MCF 10A (cell line): ENCODE data around the gene LTO1. TPM values are rescaled to one million over a fixed set of nuclear protein-coding genes. Genes with fewer than 3 reads are reported as not detected.

Experiments
- BruUV-seq: library from RNA; stranded (reverse); fragments of 400-500 nt; replicated peaks from 2 replicates; lab custom pipeline; 2021; lab: Mats Ljungman, UMichigan
- CTCF ChIA-PET: fragments of 300-600 bp; sonication (Branson Sonifier 250); formaldehyde crosslinking; extraction: SDS; loops from one replicate; lab custom pipeline; 2021; ENCODE audit warnings: antibody characterized with exemption, inconsistent platforms; lab: Yijun Ruan, JAX
- POLR2A ChIA-PET: fragments of 300-600, 350-650 bp; sonication (Branson Sonifier 250); formaldehyde crosslinking; extraction: SDS; loops from one replicate; lab custom pipeline; 2020; ENCODE audit warnings: antibody characterized with exemption, inconsistent platforms; lab: Yijun Ruan, JAX
- DNase-seq: peaks from one replicate; pipeline ENCODE4 v3.0.0-alpha.2; 2018; ENCODE audit not compliant: unreplicated experiment
- H3K27ac Mint-ChIP-seq: one replicate; pipeline ENCODE4 v1.8.0; 2022; ENCODE audit warnings: mild to moderate bottlenecking, low read depth, mixed read lengths; ENCODE audit not compliant: unreplicated experiment
- H3K27me3 Mint-ChIP-seq: one replicate; pipeline ENCODE4 v1.8.0; 2022; ENCODE audit warnings: mixed read lengths; ENCODE audit not compliant: insufficient read depth, unreplicated experiment
- H3K36me3 Mint-ChIP-seq: one replicate; pipeline ENCODE4 v1.8.0; 2022; ENCODE audit warnings: mild to moderate bottlenecking, moderate library complexity, mixed read lengths; ENCODE audit not compliant: insufficient read depth, unreplicated experiment
- H3K4me1 Mint-ChIP-seq: one replicate; pipeline ENCODE4 v1.8.0; 2022; ENCODE audit warnings: mixed read lengths; ENCODE audit not compliant: insufficient read depth, unreplicated experiment
- H3K4me3 Mint-ChIP-seq: one replicate; pipeline ENCODE4 v1.8.0; 2022; ENCODE audit warnings: mild to moderate bottlenecking, moderate library complexity, mixed read lengths; ENCODE audit not compliant: unreplicated experiment
- H3K9me3 Mint-ChIP-seq: one replicate; pipeline ENCODE4 v1.8.0; 2022; ENCODE audit warnings: mixed read lengths; ENCODE audit not compliant: unreplicated experiment
- CTCF ChIP-seq: fragments of 200-600 bp; IDR thresholded peaks from one replicate; pipeline ENCODE4 v1.8.0; 2022; ENCODE audit warnings: antibody characterized with exemption, mild to moderate bottlenecking; ENCODE audit not compliant: unreplicated experiment
- intact Hi-C: fragments of 100-400 bp; cut with micrococcal nuclease; formaldehyde crosslinking; loops from 2 replicates; pipeline ENCODE4 v1.14.1; 2022
- total RNA-seq: library from RNA; stranded (reverse); gene quantifications from 2 replicates; pipeline ENCODE4 v1.2.3, GENCODE V29; 2022

The LTO1 gene
- total RNA-seq, 1 experiment from 2014 or later: 34.2 TPM

GRCh38 chr11:69677749-69678148 is 2.6 kb upstream of the LTO1 start:
- no peak for DNase-seq
- Mint-ChIP-seq H3K36me3 (peaks cover 6% of the 10 kb centered on the region), H3K27me3 (no peaks in the 10 kb centered on the region), H3K9me3 (no peaks in the 10 kb centered on the region), H3K4me3 (no peak overlapping the region), H3K27ac (no peak overlapping the region), H3K4me1 (no peaks in the 10 kb centered on the region)
- no TSS peak for BruUV-seq
- POLR2A ChIA-PET: interaction anchor here (1.2 to 1.3 kb wide), 2 partner anchors 10 to 37 kb away, joined by 3 read pairs; partner anchors contain the start of gene CCND1
- intact Hi-C loops: no loop called here
- no peak for TF ChIP-seq CTCF
- CTCF ChIA-PET: interaction anchor here (1.9 to 4.6 kb wide), 2 partner anchors 211 to 232 kb away, joined by 7 to 11 read pairs; no protein-coding TSS in a partner anchor

- Mint-ChIP-seq H3K27me3 (no peaks in the 10 kb centered on the region), H3K4me3 (peak overlapping the region; percentile 95), H3K36me3 (peaks cover 30% of the 10 kb centered on the region), H3K9me3 (no peaks in the 10 kb centered on the region), H3K27ac (peak overlapping the region; percentile 90), H3K4me1 (peaks cover 4% of the 10 kb centered on the region)
- POLR2A ChIA-PET: interaction anchor here (0.6 to 2.1 kb wide), 16 partner anchors 9 to 1402 kb away, joined by 3 to 15 read pairs (median 4); partner anchors contain the start of genes C11orf24 and TPCN2
- intact Hi-C loops: no loop called here
- peak; percentile 39 for DNase-seq
- CTCF ChIA-PET: interaction anchor here (0.6 to 1.1 kb wide), 6 partner anchors 21 to 1437 kb away, joined by 3 to 6 read pairs (median 3); no protein-coding TSS in a partner anchor
- TF ChIP-seq CTCF: no peak
- TSS peak; percentile 52 for BruUV-seq
Measured at GRCh38 chr11:69674267-69674885, 777 bp downstream of the LTO1 start.

GRCh38 chr11:69671734-69672465 is 3.3 kb downstream of the LTO1 start:
- DNase-seq: no peak
- no TSS peak for BruUV-seq
- POLR2A ChIA-PET: interaction anchor here (0.5 kb wide), 1 partner anchor 767 kb away, joined by 3 read pairs; no protein-coding TSS in a partner anchor
- H3K4me1 Mint-ChIP-seq: peaks cover 4% of the 10 kb centered on the region
- intact Hi-C loops: loop anchor here (2.0 kb wide), 1 partner anchor 29 kb away; no protein-coding TSS in a partner anchor
- no peaks in the 10 kb centered on the region for H3K9me3 Mint-ChIP-seq
- H3K27me3 Mint-ChIP-seq: no peaks in the 10 kb centered on the region
- peaks cover 46% of the 10 kb centered on the region for H3K36me3 Mint-ChIP-seq
- CTCF ChIA-PET: interaction anchor here (0.7 to 7.5 kb wide), 11 partner anchors 11 to 1223 kb away, joined by 3 to 62 read pairs (median 4); no protein-coding TSS in a partner anchor
- no peak overlapping the region for H3K27ac Mint-ChIP-seq
- no peak overlapping the region for H3K4me3 Mint-ChIP-seq
- no peak for TF ChIP-seq CTCF
